A549 (cell line): ENCODE measurements around the gene LRRC8E. TPM values are rescaled to one million over a fixed set of nuclear protein-coding genes. Genes with fewer than 3 reads are reported as not detected.

Source experiments
- ATAC-seq, 2 experiments: fragments of 200-7000 bp in 1 of 2; fragments of >200 bp in 1 of 2; cut with Nextera tagmentation in 1 of 2; cut with Tn5 transposase in 1 of 2; 3 replicates each; pipeline versions ENCODE4 v1.8.0 to v1.9.1; 2018 to 2020; ENCODE audit warnings: mild to moderate bottlenecking in 1 of 2, moderate library complexity in 1 of 2
- CTCF ChIA-PET: fragments of 300-600 bp; sonication (Branson Sonifier 250); formaldehyde crosslinking; extraction: SDS; loops from one replicate; lab custom pipeline; 2021; ENCODE audit warnings: antibody characterized with exemption, inconsistent platforms; lab: Yijun Ruan, JAX
- POLR2A ChIA-PET: fragments of 350-600 bp; formaldehyde crosslinking; extraction: SDS; loops from one replicate; lab custom pipeline; 2021; ENCODE audit warnings: antibody characterized with exemption, inconsistent platforms; lab: Yijun Ruan, JAX
- DNase-seq, 2 experiments: peaks; one replicate each; pipeline versions ENCODE4 v3.0.0 to v3.0.0-alpha.2; 2011 to 2016; ENCODE audit warnings: low read depth in 1 of 2, low spot score in 1 of 2
- FAIRE-seq: peaks from 2 replicates; lab custom pipeline; 2011; peaks lifted over from hg19 to GRCh38; lab: Jason Lieb, UNC
- H3K27ac ChIP-seq, 2 experiments: fragments of >200 bp; sonication (Bioruptor Twin); formaldehyde crosslinking; 3 replicates each; pipeline ENCODE4 v1.5.1; 2016 to 2017
- H3K4me1 ChIP-seq: fragments of >200 bp; sonication (Bioruptor Twin); formaldehyde crosslinking; 3 replicates; pipeline ENCODE4 v1.6.1; 2016
- H3K4me2 ChIP-seq: fragments of >200 bp; sonication (Bioruptor Twin); formaldehyde crosslinking; 3 replicates; pipeline ENCODE4 v1.6.1; 2016
- H3K4me3 ChIP-seq: fragments of >200 bp; sonication (Bioruptor Twin); formaldehyde crosslinking; 3 replicates; pipeline ENCODE4 v1.5.1; 2016
- H3K9me3 ChIP-seq: fragments of >200 bp; sonication (Bioruptor Twin); formaldehyde crosslinking; 3 replicates; pipeline ENCODE4 v1.6.1; 2016
- CBX2 ChIP-seq: fragments of 200-600 bp; sonication (generic); IDR thresholded peaks from 2 replicates; pipeline ENCODE4 v1.6.1; 2016; ENCODE audit warnings: low read depth, mild to moderate bottlenecking, borderline replicate concordance
- CEBPB ChIP-seq, 2 experiments: fragments of >200 bp in 1 of 2; sonication (Bioruptor Twin) in 1 of 2; formaldehyde crosslinking in 1 of 2; IDR thresholded peaks; 2 replicates each; pipeline ENCODE4 v1.6.1; 2012 to 2016
- CHD2 ChIP-seq: fragments of 150-350 bp; IDR thresholded peaks from 2 replicates; pipeline ENCODE4 v1.6.1; 2014; ENCODE audit warnings: low read length; ENCODE audit not compliant: partially characterized antibody
- CHD4 ChIP-seq: fragments of 200-600 bp; sonication (generic); IDR thresholded peaks from 2 replicates; pipeline ENCODE4 v1.6.1; 2016; ENCODE audit warnings: antibody characterized with exemption, mild to moderate bottlenecking, borderline replicate concordance
- E2F6 ChIP-seq: IDR thresholded peaks from 2 replicates; pipeline ENCODE4 v1.6.1; 2012; ENCODE audit warnings: low read depth, borderline replicate concordance
- EHF ChIP-seq: fragments of 250-450 bp; sonication (Bioruptor Pico); IDR thresholded peaks from 2 replicates; pipeline ENCODE4 v1.5.0; 2020; ENCODE audit warnings: mild to moderate bottlenecking
- GATA3 ChIP-seq: IDR thresholded peaks from 2 replicates; pipeline ENCODE4 v1.6.1; 2012; ENCODE audit warnings: borderline replicate concordance
- JUN ChIP-seq, 2 experiments: fragments of >200 bp; sonication (Bioruptor Twin); formaldehyde crosslinking; IDR thresholded peaks; 2 replicates in 1 of 2; 3 replicates in 1 of 2; pipeline ENCODE4 v1.6.1; 2016 to 2017
- KDM1A ChIP-seq: fragments of 200-600 bp; sonication (generic); IDR thresholded peaks from 2 replicates; pipeline ENCODE4 v1.6.1; 2016; ENCODE audit warnings: low read depth, mild to moderate bottlenecking
- KDM5A ChIP-seq: fragments of 200-600 bp; sonication (generic); IDR thresholded peaks from 2 replicates; pipeline ENCODE4 v1.6.1; 2016; ENCODE audit warnings: antibody characterized with exemption, mild to moderate bottlenecking
- MYC ChIP-seq: IDR thresholded peaks from 2 replicates; pipeline ENCODE4 v1.6.1; 2012; ENCODE audit warnings: mild to moderate bottlenecking, inconsistent platforms, low read length, improper control_type of control experiment, borderline replicate concordance
- NFE2L2 ChIP-seq: fragments of 150-350 bp; conservative IDR thresholded peaks from 2 replicates; pipeline ENCODE4 v1.6.1; 2014; ENCODE audit warnings: low read length
- NPAS2 ChIP-seq: fragments of 250-450 bp; sonication (Bioruptor Pico); IDR thresholded peaks from 2 replicates; pipeline ENCODE4 v1.8.0; 2022; ENCODE audit warnings: mild to moderate bottlenecking, moderate library complexity, borderline replicate concordance
- POLR2A ChIP-seq: IDR thresholded peaks from 2 replicates; pipeline ENCODE4 v1.6.1; 2012; ENCODE audit warnings: mild to moderate bottlenecking, low read length
- RAD21 ChIP-seq, 2 experiments: fragments of >200 bp in 1 of 2; sonication (Bioruptor Twin) in 1 of 2; formaldehyde crosslinking in 1 of 2; IDR thresholded peaks in 1 of 2; conservative IDR thresholded peaks in 1 of 2; 2 replicates in 1 of 2; 3 replicates in 1 of 2; pipeline ENCODE4 v1.6.1; 2012 to 2018; ENCODE audit warnings: inconsistent platforms in 1 of 2
- RCOR1 ChIP-seq: fragments of 150-350 bp; IDR thresholded peaks from 2 replicates; pipeline ENCODE4 v1.6.1; 2014; ENCODE audit warnings: antibody characterized with exemption, low read length, low read depth
- RNF2 ChIP-seq: fragments of 200-600 bp; sonication (generic); IDR thresholded peaks from 2 replicates; pipeline ENCODE4 v1.6.1; 2016; ENCODE audit warnings: low read depth, mild to moderate bottlenecking, antibody characterized with exemption, moderate library complexity, borderline replicate concordance
- SMC3 ChIP-seq: fragments of >200 bp; sonication (Bioruptor Twin); formaldehyde crosslinking; IDR thresholded peaks from 3 replicates; pipeline ENCODE4 v1.6.1; 2018; ENCODE audit warnings: inconsistent platforms
- ZC3H11A ChIP-seq: fragments of 450-650 bp; IDR thresholded peaks from 2 replicates; pipeline ENCODE4 v1.6.1; 2014; ENCODE audit warnings: antibody characterized with exemption, mild to moderate bottlenecking
- WGBS: methylation state at CpG from one replicate; pipeline ENCODE4 v1.1.6; 2017; ENCODE audit errors: missing lambda C conversion rate; 5-methylcytosine and 5-hydroxymethylcytosine counted together
- polyA plus RNA-seq, 4 experiments: library from polyadenylated mRNA; depleted of rRNA in 3 of 4; stranded (reverse); fragments of >200 nt; fragmentation: RNase III in 1 of 4; extraction: RNeasy Plus Mini Kit Qiagen cat#74134 plus additional on column Dnase treatment in 1 of 4; gene quantifications; 2 replicates in 3 of 4; 3 replicates in 1 of 4; pipeline ENCODE4 v1.2.3, GENCODE V29; 2011 to 2017
- TF ChIP-seq, protein P1 (sequence below): fragments of 200-600 bp; sonication (generic); IDR thresholded peaks from 2 replicates; pipeline ENCODE4 v1.6.1; 2016; ENCODE audit warnings: antibody characterized with exemption, mild to moderate bottlenecking, moderate library complexity
- TF ChIP-seq, protein P2 (sequence below): fragments of >200 bp; sonication (Bioruptor Twin); formaldehyde crosslinking; IDR thresholded peaks from 3 replicates; pipeline ENCODE4 v1.5.1; 2016

LRRC8E gene
- polyA plus RNA-seq, 2 of the 4 experiments (the other 2 are of a cell fraction): 4.0 to 4.4 TPM

DNA sequence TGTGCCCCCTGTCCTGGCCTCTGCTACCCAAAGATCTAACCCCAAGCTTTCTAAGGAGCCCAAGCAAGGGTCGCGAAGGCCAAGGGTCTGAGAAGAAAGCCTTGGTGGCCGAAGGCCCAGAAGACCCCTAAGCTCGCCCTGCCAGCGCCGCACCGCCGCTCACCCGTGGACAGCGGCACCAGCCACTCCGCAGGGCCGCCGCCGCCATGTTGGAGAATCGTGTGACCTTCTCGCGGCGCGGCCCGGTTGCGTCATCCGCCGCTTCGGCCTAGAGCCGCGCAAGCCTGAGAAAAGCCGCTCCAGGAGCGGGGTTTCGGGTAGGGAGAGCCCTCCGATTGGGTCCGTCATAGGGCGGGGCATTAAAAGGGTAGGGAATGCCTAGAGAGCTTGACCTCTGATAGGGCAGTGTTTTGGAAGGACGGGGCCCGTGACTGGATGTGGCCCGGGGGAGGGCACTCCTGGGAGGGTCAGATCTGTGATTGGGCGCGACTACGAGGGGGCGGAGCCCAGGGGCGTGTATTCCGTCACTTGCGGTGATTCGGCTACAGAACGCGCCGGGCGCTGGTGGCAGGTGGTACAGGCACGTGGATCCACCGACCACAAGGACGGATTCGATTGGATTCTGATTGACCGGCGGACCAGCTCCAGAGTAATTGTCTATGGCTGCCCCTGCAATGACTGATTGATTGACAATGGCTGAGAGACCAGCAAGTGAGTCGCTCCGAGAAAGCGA, 55.3 kb downstream of the LRRC8E start, which contains the start of gene TIMM44 (continued):
- TF ChIP-seq RNF2 (no peak), POLR2A (peak; percentile 88), KDM1A (no peak), KDM5A (peak; percentile 86), JUN (IDR thresholded peaks at IDR 0.05) (peak; percentile 59 to 85; a peak in 4 of 5 replicates), GATA3 (no peak), RCOR1 (no peak), NPAS2 (CRISPR knock-in tag) (peak; percentile 39; the same call in 1 of the 2 replicates), MYC (no peak), EHF (no peak), ZC3H11A (no peak), CHD2 (no peak), CHD4 (no peak), E2F6 (peak; percentile 75)

DNA sequence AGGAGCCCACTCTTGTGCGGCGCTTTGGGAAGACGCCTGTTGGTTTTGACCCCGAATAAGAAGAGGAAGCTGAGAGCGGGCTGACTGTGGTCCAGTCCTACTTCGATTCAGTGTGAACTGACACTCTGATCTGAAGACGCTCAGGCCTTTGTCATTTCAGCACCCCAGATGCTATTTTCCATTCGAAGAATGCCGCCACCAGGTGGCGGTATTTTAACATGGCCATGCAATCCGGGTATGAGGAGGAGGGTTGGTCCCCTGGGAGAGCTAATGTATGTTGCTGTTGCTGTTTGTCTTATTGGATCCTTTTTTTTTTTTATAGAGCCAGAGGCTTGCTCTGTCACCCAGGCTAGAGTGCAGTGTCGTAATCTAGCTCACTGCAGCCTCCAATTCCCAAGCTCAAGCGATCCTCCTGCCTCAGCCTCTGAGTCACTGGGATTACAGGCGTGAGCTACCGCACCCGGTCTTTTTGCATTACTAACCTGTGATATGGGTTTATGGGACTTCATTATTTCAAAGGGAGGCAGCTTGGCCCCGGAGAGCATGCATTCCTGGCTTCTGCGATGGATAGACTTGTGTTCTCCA, 56.0 kb downstream of the LRRC8E start:
- FAIRE-seq (no peak), ATAC-seq (peak; percentile 79 to 84), DNase-seq (peak; percentile 76 to 86)
- H3K27ac ChIP-seq: peak overlapping the region; percentile 82 to 89
- POLR2A ChIA-PET: interaction anchor here (0.6 to 2.7 kb wide), 11 partner anchors 9 to 309 kb away, joined by 3 to 20 read pairs (median 5); partner anchors contain the start of genes ELAVL1 and SNAPC2
- no peaks in the 10 kb centered on the region; the same call in 2 of the 3 replicates for H3K9me3 ChIP-seq
- WGBS: 15% methylated on average over 15 of the region's 18 CpGs
- H3K4me3 ChIP-seq: peak overlapping the region; percentile 72
- peak overlapping the region; percentile 98 for H3K4me2 ChIP-seq
- CTCF ChIA-PET: interaction anchor here (0.6 to 7.3 kb wide), 40 partner anchors 9 to 1578 kb away, joined by 3 to 64 read pairs (median 4); partner anchors contain the start of genes ELAVL1, MAP2K7 and SNAPC2
- TF ChIP-seq, protein P1, sequence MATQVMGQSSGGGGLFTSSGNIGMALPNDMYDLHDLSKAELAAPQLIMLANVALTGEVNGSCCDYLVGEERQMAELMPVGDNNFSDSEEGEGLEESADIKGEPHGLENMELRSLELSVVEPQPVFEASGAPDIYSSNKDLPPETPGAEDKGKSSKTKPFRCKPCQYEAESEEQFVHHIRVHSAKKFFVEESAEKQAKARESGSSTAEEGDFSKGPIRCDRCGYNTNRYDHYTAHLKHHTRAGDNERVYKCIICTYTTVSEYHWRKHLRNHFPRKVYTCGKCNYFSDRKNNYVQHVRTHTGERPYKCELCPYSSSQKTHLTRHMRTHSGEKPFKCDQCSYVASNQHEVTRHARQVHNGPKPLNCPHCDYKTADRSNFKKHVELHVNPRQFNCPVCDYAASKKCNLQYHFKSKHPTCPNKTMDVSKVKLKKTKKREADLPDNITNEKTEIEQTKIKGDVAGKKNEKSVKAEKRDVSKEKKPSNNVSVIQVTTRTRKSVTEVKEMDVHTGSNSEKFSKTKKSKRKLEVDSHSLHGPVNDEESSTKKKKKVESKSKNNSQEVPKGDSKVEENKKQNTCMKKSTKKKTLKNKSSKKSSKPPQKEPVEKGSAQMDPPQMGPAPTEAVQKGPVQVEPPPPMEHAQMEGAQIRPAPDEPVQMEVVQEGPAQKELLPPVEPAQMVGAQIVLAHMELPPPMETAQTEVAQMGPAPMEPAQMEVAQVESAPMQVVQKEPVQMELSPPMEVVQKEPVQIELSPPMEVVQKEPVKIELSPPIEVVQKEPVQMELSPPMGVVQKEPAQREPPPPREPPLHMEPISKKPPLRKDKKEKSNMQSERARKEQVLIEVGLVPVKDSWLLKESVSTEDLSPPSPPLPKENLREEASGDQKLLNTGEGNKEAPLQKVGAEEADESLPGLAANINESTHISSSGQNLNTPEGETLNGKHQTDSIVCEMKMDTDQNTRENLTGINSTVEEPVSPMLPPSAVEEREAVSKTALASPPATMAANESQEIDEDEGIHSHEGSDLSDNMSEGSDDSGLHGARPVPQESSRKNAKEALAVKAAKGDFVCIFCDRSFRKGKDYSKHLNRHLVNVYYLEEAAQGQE: peak; percentile 25; the same call in 1 of the 2 replicates
- TF ChIP-seq CEBPB (IDR thresholded peaks at IDR 0.05) (no peak), SMC3 (peak; percentile 76), RAD21 (conservative IDR thresholded peaks at IDR 0.05 in 1 of 2, IDR thresholded peaks at IDR 0.05 in 1 of 2) (peak; percentile 69), NFE2L2 (no peak), CBX2 (no peak)
- TF ChIP-seq, protein P2, sequence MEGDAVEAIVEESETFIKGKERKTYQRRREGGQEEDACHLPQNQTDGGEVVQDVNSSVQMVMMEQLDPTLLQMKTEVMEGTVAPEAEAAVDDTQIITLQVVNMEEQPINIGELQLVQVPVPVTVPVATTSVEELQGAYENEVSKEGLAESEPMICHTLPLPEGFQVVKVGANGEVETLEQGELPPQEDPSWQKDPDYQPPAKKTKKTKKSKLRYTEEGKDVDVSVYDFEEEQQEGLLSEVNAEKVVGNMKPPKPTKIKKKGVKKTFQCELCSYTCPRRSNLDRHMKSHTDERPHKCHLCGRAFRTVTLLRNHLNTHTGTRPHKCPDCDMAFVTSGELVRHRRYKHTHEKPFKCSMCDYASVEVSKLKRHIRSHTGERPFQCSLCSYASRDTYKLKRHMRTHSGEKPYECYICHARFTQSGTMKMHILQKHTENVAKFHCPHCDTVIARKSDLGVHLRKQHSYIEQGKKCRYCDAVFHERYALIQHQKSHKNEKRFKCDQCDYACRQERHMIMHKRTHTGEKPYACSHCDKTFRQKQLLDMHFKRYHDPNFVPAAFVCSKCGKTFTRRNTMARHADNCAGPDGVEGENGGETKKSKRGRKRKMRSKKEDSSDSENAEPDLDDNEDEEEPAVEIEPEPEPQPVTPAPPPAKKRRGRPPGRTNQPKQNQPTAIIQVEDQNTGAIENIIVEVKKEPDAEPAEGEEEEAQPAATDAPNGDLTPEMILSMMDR: peak; percentile 87
- H3K4me1 ChIP-seq: peaks cover 8% of the 10 kb centered on the region; the same call in 1 of the 3 replicates
